Colon (tissue), 2 donors: ENCODE results near the gene IQSEC2.

Source experiments
- FAIRE-seq: peaks from 2 replicates; lab custom pipeline; 2012; peaks lifted over from hg19 to GRCh38; lab: Jason Lieb, UNC
- donor health status: control.
- donor health status: control.

Gene IQSEC2

DNA sequence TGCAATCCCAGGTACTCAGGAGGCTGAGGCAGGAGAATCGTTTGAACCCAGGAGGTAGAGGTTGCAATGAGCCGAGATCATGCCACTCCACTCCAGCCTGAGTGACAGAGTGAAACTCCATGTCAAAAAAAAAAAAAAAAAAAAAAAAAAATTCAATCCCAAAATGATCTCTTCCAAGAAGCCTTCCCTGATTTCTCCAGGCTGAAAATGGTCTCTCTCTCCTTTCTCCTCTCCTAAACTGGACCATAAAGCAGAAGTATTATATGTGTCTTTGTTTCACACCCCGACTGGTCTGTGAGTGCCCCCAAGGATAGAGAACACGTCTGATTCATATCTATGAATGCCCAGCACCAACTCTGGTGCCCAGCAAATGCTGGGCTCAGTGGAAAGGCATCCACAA, 39.1 kb downstream of the IQSEC2 start:
- no peak for FAIRE-seq

DNA sequence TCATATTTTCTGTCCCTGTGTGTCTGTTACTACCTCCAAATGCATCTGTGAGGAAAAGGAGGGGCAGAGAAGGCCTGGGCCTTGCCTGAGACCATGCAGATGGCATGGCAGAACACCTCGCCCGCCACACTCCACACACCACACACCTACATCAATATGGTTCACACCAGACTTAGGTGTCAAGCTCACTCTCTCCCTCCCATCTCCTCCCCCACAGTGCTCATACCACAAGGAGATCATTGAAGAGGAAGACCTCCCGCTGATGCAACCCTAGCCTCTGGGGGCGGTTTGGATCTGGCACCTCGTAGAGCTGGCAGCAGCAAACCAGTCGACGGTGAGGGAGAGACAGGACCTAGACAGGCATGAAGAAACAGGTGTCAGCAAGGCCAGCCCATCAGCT, 39.8 kb downstream of the IQSEC2 start:
- no peak for FAIRE-seq

DNA sequence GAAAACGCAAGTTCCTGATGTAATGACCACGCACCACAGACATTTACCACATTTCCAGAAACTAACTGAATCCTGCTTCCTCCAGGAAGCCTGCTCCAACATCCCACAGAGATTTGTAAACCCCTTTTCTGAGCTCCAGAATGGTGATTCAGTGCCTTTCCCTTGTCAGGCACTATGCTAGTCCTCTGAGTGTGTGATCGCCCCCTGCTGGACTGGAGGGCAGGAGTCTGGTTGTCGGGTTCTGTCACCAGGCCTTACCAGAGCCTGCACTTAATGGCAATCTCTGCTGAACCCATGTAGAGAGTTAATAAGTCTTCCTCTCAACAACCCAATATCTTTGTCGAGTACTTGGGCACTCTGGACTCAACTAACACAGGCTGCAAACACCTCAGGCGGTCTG, 41.9 kb downstream of the IQSEC2 start:
- FAIRE-seq = no peak

DNA sequence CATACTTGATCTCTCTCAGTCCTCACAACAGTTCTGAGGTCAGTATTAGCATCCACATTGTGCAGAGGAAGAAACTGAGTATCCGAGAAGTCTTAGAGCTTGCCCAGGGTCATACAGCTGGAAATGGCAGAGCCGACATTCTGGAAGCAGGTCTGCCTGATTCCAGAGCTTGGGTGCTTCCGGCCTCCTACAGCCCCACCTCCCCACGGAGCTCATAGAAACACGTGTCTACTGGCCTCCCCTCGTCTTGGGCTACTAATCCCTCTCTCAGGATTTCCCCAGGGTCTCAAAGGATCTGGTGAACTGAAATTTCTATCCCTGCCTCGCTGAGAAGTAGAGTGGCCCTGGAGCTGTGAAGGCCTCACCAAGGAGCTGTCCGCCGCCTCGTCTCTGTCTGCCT, 44.3 kb downstream of the IQSEC2 start:
- FAIRE-seq = no peak

DNA sequence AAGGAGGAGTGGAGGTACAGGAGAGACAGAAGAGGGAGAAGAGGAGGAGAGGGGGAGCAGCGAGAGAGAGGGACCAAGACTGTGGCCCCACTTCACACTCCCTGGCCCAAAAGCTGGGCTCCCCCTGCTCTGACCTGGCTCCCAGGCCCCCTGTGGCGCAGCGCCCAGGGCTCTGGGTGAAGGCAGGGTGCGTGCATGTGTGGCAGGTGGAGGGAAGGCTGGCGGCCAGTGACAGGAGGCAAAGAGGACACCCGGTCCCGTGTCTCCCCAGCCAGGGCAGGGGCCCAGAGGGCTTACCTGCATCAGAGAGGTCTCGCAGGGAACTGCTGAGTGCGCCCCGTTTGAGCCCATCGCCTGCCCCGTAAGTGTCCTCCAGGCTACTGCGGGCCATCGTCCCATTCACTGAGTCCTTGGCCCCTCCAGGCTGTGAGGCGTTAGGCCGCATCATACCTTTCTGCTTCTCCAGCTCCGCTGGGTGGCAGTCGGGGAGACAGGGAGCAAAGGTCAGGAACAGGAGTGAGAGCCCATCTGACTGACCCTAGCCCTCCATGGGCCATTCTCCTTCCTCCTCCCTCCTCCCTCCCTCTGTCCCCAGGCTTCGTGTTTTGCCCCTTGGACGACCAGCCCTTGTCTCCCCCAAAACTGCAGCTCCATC, 45.2 kb downstream of the IQSEC2 start:
- FAIRE-seq = no peak

DNA sequence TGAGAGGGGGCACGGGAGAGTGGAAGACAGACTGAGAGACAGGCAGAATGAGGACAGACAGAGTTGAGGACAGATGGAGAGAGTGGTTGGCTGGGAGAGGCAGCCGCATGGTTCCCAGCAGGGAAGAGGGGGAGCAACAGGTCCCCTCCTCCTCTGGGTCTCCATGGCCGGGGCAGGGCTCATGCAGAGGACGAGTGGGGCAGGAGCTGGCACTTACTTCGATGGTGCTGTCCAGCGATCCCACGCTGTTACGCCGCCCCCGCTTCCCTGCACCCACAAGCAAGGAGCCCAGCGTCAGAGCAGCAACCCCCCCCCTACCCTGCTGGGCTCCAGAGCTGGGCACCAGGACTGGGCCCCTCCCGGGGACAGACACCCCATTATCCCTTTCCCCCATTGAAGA, 45.8 kb downstream of the IQSEC2 start:
- FAIRE-seq = no peak

DNA sequence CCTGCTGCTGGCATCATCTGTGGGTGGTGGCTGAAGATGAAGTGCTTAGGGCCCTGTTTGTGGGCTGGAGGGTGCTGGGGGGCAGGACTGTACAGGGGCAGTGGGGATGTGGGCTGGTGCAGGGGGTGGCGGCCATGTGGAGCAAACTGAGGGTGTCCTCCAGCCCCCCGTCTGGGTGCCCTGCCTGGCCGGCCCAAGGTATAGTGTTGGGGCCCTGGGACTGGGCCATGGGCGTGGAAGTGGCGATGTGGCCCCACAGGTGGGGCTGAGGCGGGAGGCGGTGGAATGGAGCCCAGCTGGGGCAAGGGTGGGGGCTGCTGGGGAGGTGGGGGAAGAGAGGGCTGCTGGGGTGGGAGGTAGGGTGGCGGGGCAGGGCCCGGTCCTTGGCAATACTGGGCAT, 46.9 kb downstream of the IQSEC2 start:
- FAIRE-seq = no peak

DNA sequence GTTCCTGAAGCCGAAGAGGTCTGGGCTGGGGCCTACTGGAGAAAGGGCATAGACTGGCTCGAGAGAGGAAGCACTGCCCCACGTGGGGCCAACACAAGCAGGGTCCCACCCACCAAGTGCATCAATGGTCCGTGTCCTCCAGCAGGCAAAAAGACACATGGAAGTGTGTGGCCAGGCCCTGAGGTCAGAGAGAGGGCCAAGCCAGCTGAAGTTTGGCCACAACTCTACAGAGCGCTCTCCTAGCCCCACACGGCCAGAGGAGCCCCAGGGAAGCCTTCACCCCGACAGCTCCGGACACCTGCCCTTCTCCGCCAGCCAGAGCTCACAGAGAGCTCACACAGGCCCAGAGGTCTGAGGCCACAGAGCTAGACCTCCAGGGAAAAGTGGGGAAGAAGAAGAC, 47.8 kb downstream of the IQSEC2 start:
- FAIRE-seq = no peak

DNA sequence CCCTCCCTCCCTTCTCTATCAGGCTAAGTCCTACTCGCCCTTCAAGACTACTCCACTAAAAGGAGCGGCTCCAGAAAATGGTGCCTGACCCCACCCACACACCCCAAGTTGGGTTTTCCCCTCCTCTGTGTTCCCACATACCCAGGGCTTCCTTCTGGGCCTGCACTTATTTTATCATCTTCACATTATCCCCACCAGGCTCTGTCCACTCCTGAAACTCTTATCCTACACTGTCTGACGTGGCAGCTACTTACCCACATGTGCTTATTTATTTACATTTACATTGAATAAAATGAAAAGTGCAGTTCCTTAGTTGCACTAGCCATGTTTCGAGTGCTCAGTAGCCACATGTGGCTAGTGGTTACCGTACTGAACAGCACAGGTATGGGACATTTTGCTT, 51.3 kb downstream of the IQSEC2 start:
- no peak for FAIRE-seq

DNA sequence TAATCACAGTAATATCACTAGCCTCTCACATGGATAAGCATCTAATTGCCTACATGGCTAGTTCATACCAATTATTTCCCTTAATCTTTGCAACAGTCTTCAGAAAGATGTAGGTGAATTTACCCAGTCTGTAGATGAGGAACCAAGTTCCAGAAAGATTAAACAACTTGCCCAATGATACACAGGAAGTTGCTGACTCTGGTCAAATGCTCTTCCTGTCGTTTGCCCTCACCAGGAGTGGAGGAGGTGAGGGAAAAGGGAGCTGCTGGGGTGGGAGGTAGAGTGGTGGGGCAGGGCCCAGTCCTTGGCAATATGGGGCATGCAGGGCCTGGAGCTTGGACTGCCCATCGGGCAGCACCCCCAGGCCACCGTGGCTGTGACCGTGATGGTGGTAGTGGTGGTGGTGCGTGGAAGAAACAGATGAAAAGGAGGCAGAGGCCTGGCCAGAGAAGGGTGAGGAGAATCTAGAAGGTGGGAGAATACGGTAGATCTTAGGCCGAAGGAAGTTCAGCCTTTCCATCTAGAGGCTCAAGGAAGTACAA, 54.1 kb downstream of the IQSEC2 start:
- FAIRE-seq = no peak

DNA sequence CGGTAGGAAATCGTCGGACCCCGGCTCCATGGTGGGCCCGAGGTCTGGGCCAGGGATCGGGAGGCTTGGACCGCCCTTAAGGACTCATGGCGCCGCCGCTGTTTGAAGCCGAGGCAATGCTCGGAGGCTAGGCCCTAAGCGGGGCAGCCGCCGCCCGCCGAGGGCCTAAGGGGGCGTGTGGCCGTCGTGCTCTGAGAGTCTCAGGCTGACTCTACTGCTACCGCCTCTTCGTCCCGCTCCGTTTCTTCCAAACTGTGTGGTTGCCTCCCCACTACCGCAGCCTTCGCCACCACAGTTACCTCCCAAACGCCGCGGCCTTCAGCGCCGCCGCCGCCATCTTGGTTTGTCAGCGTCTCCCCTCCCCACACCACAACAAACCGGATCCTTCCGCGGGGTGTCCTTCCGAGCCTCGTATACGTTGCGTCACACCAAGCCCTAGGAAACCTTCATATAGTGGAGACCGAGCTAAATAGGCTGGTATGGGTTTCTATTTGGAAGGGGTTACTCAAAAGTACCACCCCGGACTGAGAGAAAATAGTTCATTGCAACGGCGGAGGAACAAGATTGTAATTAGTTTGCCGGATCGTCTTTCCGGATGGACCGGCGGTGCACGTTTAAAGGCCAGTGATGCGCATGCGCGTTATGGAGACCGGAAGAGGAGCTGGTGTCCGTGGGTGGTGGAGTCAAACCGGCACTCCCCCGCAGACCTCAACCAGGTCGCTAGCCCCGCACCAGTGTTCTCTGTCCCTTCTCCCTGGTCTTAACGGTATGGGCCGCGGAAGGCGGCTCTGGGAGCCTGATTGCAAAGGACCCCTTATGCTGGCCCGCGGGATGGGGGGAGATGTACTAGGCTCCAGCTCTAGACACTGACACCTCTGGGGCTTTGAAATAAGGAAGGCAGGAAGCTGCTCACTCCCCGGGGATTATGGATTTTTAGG, 56.3 kb downstream of the IQSEC2 start, which contains the start of gene KDM5C:
TSS of gene KDM5C (minus strand) at position 348 of the 938 bp plus-strand sequence. CDS start at position 30, 318 bp downstream.
- FAIRE-seq = peak; percentile 47

DNA sequence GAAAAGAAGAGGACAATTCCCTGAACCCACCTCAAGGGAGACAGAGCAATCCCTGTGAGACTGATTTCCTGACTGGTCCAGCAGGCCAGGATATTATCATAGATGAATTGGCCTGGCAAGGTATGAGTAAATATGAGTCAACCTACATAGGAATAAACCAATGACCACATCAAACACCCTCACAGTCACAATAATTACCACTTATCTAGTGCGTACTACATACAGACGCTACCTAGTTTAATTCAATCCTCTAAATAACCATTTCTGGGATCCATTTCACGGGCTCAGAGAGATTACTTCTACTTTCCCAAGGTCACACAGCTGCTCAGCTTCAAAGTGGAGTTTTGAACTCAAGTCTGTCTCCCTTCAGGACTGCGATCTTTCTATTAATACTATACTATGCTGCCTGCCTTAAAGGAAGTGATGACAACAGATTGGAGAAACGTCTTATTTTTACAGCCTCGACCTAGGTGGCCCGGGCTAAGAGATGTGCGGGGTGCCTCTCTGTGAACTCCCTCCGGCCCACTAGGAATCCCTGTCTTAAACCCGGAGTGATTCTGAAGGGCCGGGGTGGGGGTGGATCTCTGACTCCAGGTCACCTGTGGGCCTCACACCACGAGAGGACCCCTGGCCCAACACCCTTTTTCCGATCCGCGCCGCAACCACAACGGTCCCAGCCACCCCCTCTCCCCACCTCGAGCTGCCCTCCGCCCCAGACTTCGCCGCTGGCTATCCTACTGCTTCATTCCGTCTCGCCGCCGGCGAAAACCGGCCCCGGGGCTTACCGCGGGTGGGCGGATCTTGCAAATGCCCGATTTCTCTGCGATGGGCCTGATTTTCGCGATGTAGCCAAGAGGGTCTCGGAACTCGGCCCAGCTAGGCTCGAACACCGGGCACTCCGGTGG, 57.2 kb downstream of the IQSEC2 start:
- no peak for FAIRE-seq

DNA sequence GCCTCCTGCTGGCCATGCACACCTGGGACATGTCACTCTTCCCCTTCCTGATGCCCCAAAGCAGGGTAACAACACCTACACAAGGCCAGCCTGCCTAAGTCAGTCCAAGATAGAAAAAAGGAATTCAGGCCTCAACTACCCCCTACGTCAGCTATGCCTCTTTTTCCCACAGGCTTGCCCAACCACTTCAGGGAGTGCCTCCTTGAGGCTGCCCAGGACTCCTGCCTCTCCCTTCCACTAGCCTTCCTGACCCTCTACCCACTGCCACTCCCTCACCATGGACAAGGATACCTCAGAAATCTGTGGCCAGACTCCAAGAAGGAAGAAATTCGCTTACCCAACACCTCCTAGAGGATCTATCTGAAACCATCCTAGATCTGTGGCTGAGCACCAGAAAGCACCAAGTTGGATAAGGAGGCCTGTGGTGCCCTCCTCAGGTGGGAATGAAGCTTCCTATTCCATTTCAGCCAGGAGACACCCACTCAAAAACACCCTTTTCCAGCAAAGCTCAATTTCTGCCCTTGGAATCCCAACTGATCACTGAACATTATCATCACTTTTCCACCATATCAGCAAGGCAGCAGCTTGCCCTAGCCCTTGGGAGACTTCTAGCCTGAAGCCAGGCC, 58.2 kb downstream of the IQSEC2 start:
- FAIRE-seq = no peak
